Measurements from ENCODE around the gene CEP89.

The CEP89 gene

GRCh38 chr19:32935629-32936028 lies 36.1 kb downstream of the CEP89 start:
- no peak for TF ChIP-seq CTCF (IDR thresholded peaks at IDR 0.05; ENCODE audit: borderline replicate concordance, insufficient read depth, low read depth, low read length)

GRCh38 chr19:32933571-32933970 lies 38.2 kb downstream of the CEP89 start:
- no peak for TF ChIP-seq CTCF (IDR thresholded peaks at IDR 0.05; ENCODE audit: borderline replicate concordance, insufficient read depth, low read depth, low read length)
- no peak overlapping the region for H3K4me3 ChIP-seq (ENCODE audit: low read depth, low read length)

More at GRCh38 chr19:32935629-32936028, 36.1 kb downstream of the CEP89 start:
- H3K4me3 ChIP-seq (ENCODE audit: low read depth, low read length): no peak overlapping the region

GRCh38 chr19:32930567-32930966 lies 41.2 kb downstream of the CEP89 start:
- no peak overlapping the region for H3K4me3 ChIP-seq (ENCODE audit: low read depth, low read length)
- TF ChIP-seq CTCF (IDR thresholded peaks at IDR 0.05; ENCODE audit: borderline replicate concordance, insufficient read depth, low read depth, low read length): no peak

- no peak for TF ChIP-seq CTCF (IDR thresholded peaks at IDR 0.05; ENCODE audit: borderline replicate concordance, insufficient read depth, low read depth, low read length)
- no peak overlapping the region for H3K4me3 ChIP-seq (ENCODE audit: low read depth, low read length)
These were observed 43.0 kb downstream of the CEP89 start for GRCh38 chr19:32928806-32929205.

GRCh38 chr19:32924200-32924599 lies 47.6 kb downstream of the CEP89 start:
- no peak overlapping the region for H3K4me3 ChIP-seq (ENCODE audit: low read depth, low read length)
- no peak for TF ChIP-seq CTCF (IDR thresholded peaks at IDR 0.05; ENCODE audit: borderline replicate concordance, insufficient read depth, low read depth, low read length)

- no peak overlapping the region for H3K4me3 ChIP-seq (ENCODE audit: low read depth, low read length)
- TF ChIP-seq CTCF (IDR thresholded peaks at IDR 0.05; ENCODE audit: borderline replicate concordance, insufficient read depth, low read depth, low read length): no peak
These were observed 50.1 kb downstream of the CEP89 start for GRCh38 chr19:32921624-32922023.

GRCh38 chr19:32919365-32919764 lies 52.4 kb downstream of the CEP89 start:
- no peak overlapping the region for H3K4me3 ChIP-seq (ENCODE audit: low read depth, low read length)
- TF ChIP-seq CTCF (IDR thresholded peaks at IDR 0.05; ENCODE audit: borderline replicate concordance, insufficient read depth, low read depth, low read length): no peak
